ENCODE measurements around the gene SAMM50.

SAMM50 gene

GRCh38 chr22:43971112-43971511 is 15.9 kb downstream of the SAMM50 start:
- Histone ChIP-seq H3K9me2 (replicated peaks; ENCODE audit: control insufficient read depth, low read length) (no peaks in the 10 kb centered on the region), H3K36me3 (ENCODE audit: control insufficient read depth, low read length) (peaks cover 85% of the 10 kb centered on the region), H4K20me1 (ENCODE audit: control insufficient read depth, insufficient read depth, low read depth, low read length) (no peaks in the 10 kb centered on the region), H3F3A (ENCODE audit: control insufficient read depth, insufficient read depth) (no peaks in the 10 kb centered on the region), H3K4me1 (ENCODE audit: control insufficient read depth, low read length) (no peaks in the 10 kb centered on the region), H3K9me3 (ENCODE audit: control insufficient read depth, insufficient read depth, low read length) (no peaks in the 10 kb centered on the region), H3K27ac (ENCODE audit: low read depth, low read length) (no peak overlapping the region), H3K4me3 (ENCODE audit: low read length) (no peak overlapping the region), H3K79me2 (ENCODE audit: control insufficient read depth, low read length) (no peaks in the 10 kb centered on the region), H3K27me3 (ENCODE audit: control insufficient read depth, low read length) (no peaks in the 10 kb centered on the region), H3K4me2 (ENCODE audit: low read length) (no peak overlapping the region)
- TF ChIP-seq EZH2phosphoT487 (IDR thresholded peaks at IDR 0.05; ENCODE audit: borderline replicate concordance, low read length) (no peak), CTCF (IDR thresholded peaks at IDR 0.05; ENCODE audit: low read depth, low read length, poor library complexity, severe bottlenecking) (no peak)

GRCh38 chr22:43972931-43973462 is 17.8 kb downstream of the SAMM50 start:
- Histone ChIP-seq H3F3A (ENCODE audit: control insufficient read depth, insufficient read depth) (no peaks in the 10 kb centered on the region), H4K20me1 (ENCODE audit: control insufficient read depth, insufficient read depth, low read depth, low read length) (no peaks in the 10 kb centered on the region), H3K27ac (ENCODE audit: low read depth, low read length) (no peak overlapping the region), H3K4me3 (ENCODE audit: low read length) (no peak overlapping the region), H3K4me2 (ENCODE audit: low read length) (no peak overlapping the region), H3K27me3 (ENCODE audit: control insufficient read depth, low read length) (no peaks in the 10 kb centered on the region), H3K4me1 (ENCODE audit: control insufficient read depth, low read length) (no peaks in the 10 kb centered on the region), H3K36me3 (ENCODE audit: control insufficient read depth, low read length) (peaks cover 88% of the 10 kb centered on the region), H3K9me3 (ENCODE audit: control insufficient read depth, insufficient read depth, low read length) (no peaks in the 10 kb centered on the region), H3K9me2 (replicated peaks; ENCODE audit: control insufficient read depth, low read length) (no peaks in the 10 kb centered on the region), H3K79me2 (ENCODE audit: control insufficient read depth, low read length) (no peaks in the 10 kb centered on the region)
- TF ChIP-seq EZH2phosphoT487 (IDR thresholded peaks at IDR 0.05; ENCODE audit: borderline replicate concordance, low read length) (no peak), CTCF (IDR thresholded peaks at IDR 0.05; ENCODE audit: low read depth, low read length, poor library complexity, severe bottlenecking) (no peak)

- Histone ChIP-seq H3K36me3 (ENCODE audit: control insufficient read depth, low read length) (peaks cover 84% of the 10 kb centered on the region), H3K4me2 (ENCODE audit: low read length) (no peak overlapping the region)
These were observed 18.8 kb downstream of the SAMM50 start for GRCh38 chr22:43974028-43974545.

More at GRCh38 chr22:43974028-43974545, 18.8 kb downstream of the SAMM50 start:
- Histone ChIP-seq H3K4me1 (ENCODE audit: control insufficient read depth, low read length) (no peaks in the 10 kb centered on the region), H3K27me3 (ENCODE audit: control insufficient read depth, low read length) (no peaks in the 10 kb centered on the region), H4K20me1 (ENCODE audit: control insufficient read depth, insufficient read depth, low read depth, low read length) (no peaks in the 10 kb centered on the region), H3K9me2 (replicated peaks; ENCODE audit: control insufficient read depth, low read length) (no peaks in the 10 kb centered on the region), H3K9me3 (ENCODE audit: control insufficient read depth, insufficient read depth, low read length) (no peaks in the 10 kb centered on the region), H3K79me2 (ENCODE audit: control insufficient read depth, low read length) (no peaks in the 10 kb centered on the region), H3K4me3 (ENCODE audit: low read length) (no peak overlapping the region), H3K27ac (ENCODE audit: low read depth, low read length) (no peak overlapping the region), H3F3A (ENCODE audit: control insufficient read depth, insufficient read depth) (no peaks in the 10 kb centered on the region)
- TF ChIP-seq EZH2phosphoT487 (IDR thresholded peaks at IDR 0.05; ENCODE audit: borderline replicate concordance, low read length) (no peak), CTCF (IDR thresholded peaks at IDR 0.05; ENCODE audit: low read depth, low read length, poor library complexity, severe bottlenecking) (no peak)
